PC-9 (cell line): ENCODE results near the gene ERG. TPM values are rescaled to one million over a fixed set of nuclear protein-coding genes. Genes with fewer than 3 reads are reported as not detected.

Source experiments
- BruUV-seq: library from RNA; stranded (reverse); fragments of 400-500 nt; replicated peaks from 2 replicates; lab custom pipeline; 2021; lab: Mats Ljungman, UMichigan
- CTCF ChIA-PET: fragments of 300-600 bp; sonication (Branson Sonifier 250); formaldehyde crosslinking; loops from one replicate; lab custom pipeline; 2022; ENCODE audit warnings: antibody characterized with exemption; lab: Charles Lee
- POLR2A ChIA-PET: fragments of 300-600 bp; sonication (Branson Sonifier 250); formaldehyde crosslinking; loops from one replicate; lab custom pipeline; 2022; ENCODE audit warnings: antibody characterized with exemption; ENCODE audit not compliant: unreplicated experiment; lab: Charles Lee
- DNase-seq, 2 experiments: peaks; one replicate each; pipeline versions ENCODE4 v3.0.0 to v3.0.0-alpha.2; 2015 to 2022; ENCODE audit warnings: mixed read lengths in 1 of 2
- H2AFZ ChIP-seq: fragments of 200-600 bp; sonication (generic); 2 replicates; pipeline ENCODE4 v1.8.1; 2017; ENCODE audit warnings: antibody characterized with exemption
- H3F3A ChIP-seq: fragments of 200-600 bp; sonication (generic); 2 replicates; pipeline ENCODE4 v1.8.1; 2017; ENCODE audit warnings: antibody characterized with exemption, mild to moderate bottlenecking, low read depth; ENCODE audit not compliant: insufficient read depth
- H3K27ac ChIP-seq: fragments of 200-600 bp; sonication (generic); 2 replicates; pipeline ENCODE4 v1.6.1; 2016; ENCODE audit warnings: mixed run types
- H3K27me3 ChIP-seq: fragments of 200-600 bp; sonication (generic); 2 replicates; pipeline ENCODE4 v1.6.1; 2016; ENCODE audit warnings: low read depth, mixed run types; ENCODE audit not compliant: insufficient read depth
- H3K36me3 ChIP-seq: fragments of 200-600 bp; sonication (generic); 2 replicates; pipeline ENCODE4 v1.6.1; 2016; ENCODE audit warnings: low read depth, mixed run types
- H3K4me1 ChIP-seq: fragments of 200-600 bp; sonication (generic); replicated peaks from 2 replicates; pipeline ENCODE4 v1.6.1; 2016; ENCODE audit warnings: mixed run types; ENCODE audit not compliant: insufficient read depth
- H3K4me2 ChIP-seq: fragments of 200-600 bp; sonication (generic); 2 replicates; pipeline ENCODE4 v1.6.1; 2017; ENCODE audit warnings: mixed run types
- H3K4me3 ChIP-seq: fragments of 200-600 bp; sonication (generic); 2 replicates; pipeline ENCODE4 v1.6.1; 2016; ENCODE audit warnings: mixed run types
- H3K79me2 ChIP-seq: fragments of 200-600 bp; sonication (generic); 2 replicates; pipeline ENCODE4 v1.6.1; 2017; ENCODE audit warnings: low read depth, mixed run types
- H3K9me2 ChIP-seq: fragments of 200-600 bp; sonication (generic); 2 replicates; pipeline ENCODE4 v1.8.1; 2017; ENCODE audit warnings: mild to moderate bottlenecking; ENCODE audit not compliant: insufficient read depth
- H3K9me3 ChIP-seq: fragments of 200-600 bp; sonication (generic); 2 replicates; pipeline ENCODE4 v1.8.1; 2016; ENCODE audit warnings: low read depth; ENCODE audit not compliant: insufficient read depth
- H4K20me1 ChIP-seq: fragments of 200-600 bp; sonication (generic); 2 replicates; pipeline ENCODE4 v1.8.1; 2017; ENCODE audit not compliant: insufficient read depth
- CTCF ChIP-seq: fragments of 200-600 bp; sonication (generic); conservative IDR thresholded peaks from 2 replicates; pipeline ENCODE4 v1.6.1; 2017; ENCODE audit warnings: mixed run types, antibody characterized with exemption, mild to moderate bottlenecking, moderate library complexity
- EZH2 ChIP-seq: fragments of 200-600 bp; sonication (generic); IDR thresholded peaks from 2 replicates; pipeline ENCODE4 v1.8.0; 2017; ENCODE audit warnings: antibody characterized with exemption, low read depth
- intact Hi-C: fragments of 100-400 bp; cut with micrococcal nuclease; formaldehyde crosslinking; loops from one replicate; pipeline ENCODE4 v1.10.0; 2022; ENCODE audit not compliant: unreplicated experiment
- total RNA-seq: library from RNA; stranded (reverse); gene quantifications from 2 replicates; pipeline ENCODE4 v1.2.3, GENCODE V29; 2021

Gene ERG
- total RNA-seq, 1 experiment from 2014 or later = not detected

GRCh38 chr21:38377165-38378088 lies 120.8 kb downstream of the ERG start:
- Histone ChIP-seq H3K9me2 (no peaks in the 10 kb centered on the region), H4K20me1 (no peaks in the 10 kb centered on the region), H3K79me2 (no peaks in the 10 kb centered on the region), H3F3A (no peaks in the 10 kb centered on the region), H3K36me3 (no peaks in the 10 kb centered on the region), H3K4me1 (no peaks in the 10 kb centered on the region), H3K4me2 (no peak overlapping the region), H3K27ac (no peak overlapping the region), H3K27me3 (peaks cover 20% of the 10 kb centered on the region; the same call in 1 of the 2 replicates), H3K4me3 (no peak overlapping the region), H3K9me3 (no peaks in the 10 kb centered on the region), H2AFZ (no peak overlapping the region)
- no peak for DNase-seq
- TF ChIP-seq EZH2 (no peak), CTCF (no peak)
- CTCF ChIA-PET = no interaction called here
- POLR2A ChIA-PET = no interaction called here
- BruUV-seq = no TSS peak
- intact Hi-C loops = no loop called here

- Histone ChIP-seq H2AFZ (no peak overlapping the region), H3F3A (no peaks in the 10 kb centered on the region), H3K4me1 (no peaks in the 10 kb centered on the region), H3K36me3 (no peaks in the 10 kb centered on the region), H3K9me3 (no peaks in the 10 kb centered on the region; the same call in 1 of the 2 replicates), H3K79me2 (no peaks in the 10 kb centered on the region), H4K20me1 (no peaks in the 10 kb centered on the region), H3K27me3 (peaks cover 19% of the 10 kb centered on the region; the same call in 1 of the 2 replicates), H3K27ac (no peak overlapping the region), H3K4me2 (no peak overlapping the region), H3K9me2 (no peaks in the 10 kb centered on the region), H3K4me3 (no peak overlapping the region)
- DNase-seq = no peak
- ChIA-PET POLR2A (no interaction called here), CTCF (no interaction called here)
- intact Hi-C loops = no loop called here
- TF ChIP-seq EZH2 (no peak), CTCF (no peak)
- no TSS peak for BruUV-seq
Observed at GRCh38 chr21:38376693-38377092, 121.6 kb downstream of the ERG start.

- Histone ChIP-seq H3K27ac (no peak overlapping the region), H3K4me1 (no peaks in the 10 kb centered on the region), H2AFZ (no peak overlapping the region), H3K4me2 (no peak overlapping the region), H3F3A (no peaks in the 10 kb centered on the region), H3K9me3 (no peaks in the 10 kb centered on the region; the same call in 1 of the 2 replicates), H3K9me2 (no peaks in the 10 kb centered on the region), H3K27me3 (peaks cover 16% of the 10 kb centered on the region; the same call in 1 of the 2 replicates), H4K20me1 (no peaks in the 10 kb centered on the region), H3K4me3 (no peak overlapping the region), H3K36me3 (no peaks in the 10 kb centered on the region), H3K79me2 (no peaks in the 10 kb centered on the region)
- POLR2A ChIA-PET = no interaction called here
- DNase-seq = no peak
- intact Hi-C loops = no loop called here
- no peak for TF ChIP-seq EZH2
- TF ChIP-seq CTCF = no peak
- BruUV-seq = no TSS peak
- CTCF ChIA-PET = no interaction called here
Observed at GRCh38 chr21:38376235-38376634, 122.0 kb downstream of the ERG start.
